Keratinocyte (primary cell): ENCODE measurements around the gene ALOX5.

ENCODE experiments used
- EZH2 ChIP-seq: IDR thresholded peaks from one replicate; pipeline ENCODE4 v1.6.1; 2012; ENCODE audit warnings: inconsistent platforms, mild to moderate bottlenecking, low read length, moderate library complexity
- TF ChIP-seq, protein P1 (sequence below), 3 experiments: IDR thresholded peaks in 1 of 3; conservative IDR thresholded peaks in 1 of 3; optimal IDR thresholded peaks in 1 of 3; 2 replicates in 2 of 3; 3 replicates in 1 of 3; pipeline versions ENCODE3 to v1.5.1; 2011; ENCODE audit warnings: low read length in 3 of 3, mild to moderate bottlenecking in 3 of 3, moderate library complexity in 2 of 3, control low read depth in 1 of 3, inconsistent platforms in 1 of 3; ENCODE audit not compliant: insufficient read depth in 2 of 3; ENCODE audit errors: extremely low read depth in 1 of 3

- TF ChIP-seq, protein P1, sequence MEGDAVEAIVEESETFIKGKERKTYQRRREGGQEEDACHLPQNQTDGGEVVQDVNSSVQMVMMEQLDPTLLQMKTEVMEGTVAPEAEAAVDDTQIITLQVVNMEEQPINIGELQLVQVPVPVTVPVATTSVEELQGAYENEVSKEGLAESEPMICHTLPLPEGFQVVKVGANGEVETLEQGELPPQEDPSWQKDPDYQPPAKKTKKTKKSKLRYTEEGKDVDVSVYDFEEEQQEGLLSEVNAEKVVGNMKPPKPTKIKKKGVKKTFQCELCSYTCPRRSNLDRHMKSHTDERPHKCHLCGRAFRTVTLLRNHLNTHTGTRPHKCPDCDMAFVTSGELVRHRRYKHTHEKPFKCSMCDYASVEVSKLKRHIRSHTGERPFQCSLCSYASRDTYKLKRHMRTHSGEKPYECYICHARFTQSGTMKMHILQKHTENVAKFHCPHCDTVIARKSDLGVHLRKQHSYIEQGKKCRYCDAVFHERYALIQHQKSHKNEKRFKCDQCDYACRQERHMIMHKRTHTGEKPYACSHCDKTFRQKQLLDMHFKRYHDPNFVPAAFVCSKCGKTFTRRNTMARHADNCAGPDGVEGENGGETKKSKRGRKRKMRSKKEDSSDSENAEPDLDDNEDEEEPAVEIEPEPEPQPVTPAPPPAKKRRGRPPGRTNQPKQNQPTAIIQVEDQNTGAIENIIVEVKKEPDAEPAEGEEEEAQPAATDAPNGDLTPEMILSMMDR (optimal IDR thresholded peaks at IDR 0.05 in 1 of 3, IDR thresholded peaks at IDR 0.05 in 1 of 3, conservative IDR thresholded peaks at IDR 0.05 in 1 of 3; ENCODE audit: extremely low read depth in 1 of 3, insufficient read depth in 2 of 3, low read length in 3 of 3): no peak
- TF ChIP-seq EZH2: no peak
Observed at GRCh38 chr10:45386657-45387056, 12.6 kb downstream of the ALOX5 start.
